ENCODE data around the gene XRN2. TPM values are rescaled to one million over a fixed set of nuclear protein-coding genes. Genes with fewer than 3 reads are reported as not detected.

Gene XRN2
- total RNA-seq, 1 experiment from 2014 or later = 118 TPM

GRCh38 chr20:21384308-21384892 is 81.3 kb downstream of the XRN2 start:
- no peak for DNase-seq (ENCODE audit: low read depth)

GRCh38 chr20:21386111-21386510 is 83.0 kb downstream of the XRN2 start:
- DNase-seq (ENCODE audit: low read depth) = no peak

DNA sequence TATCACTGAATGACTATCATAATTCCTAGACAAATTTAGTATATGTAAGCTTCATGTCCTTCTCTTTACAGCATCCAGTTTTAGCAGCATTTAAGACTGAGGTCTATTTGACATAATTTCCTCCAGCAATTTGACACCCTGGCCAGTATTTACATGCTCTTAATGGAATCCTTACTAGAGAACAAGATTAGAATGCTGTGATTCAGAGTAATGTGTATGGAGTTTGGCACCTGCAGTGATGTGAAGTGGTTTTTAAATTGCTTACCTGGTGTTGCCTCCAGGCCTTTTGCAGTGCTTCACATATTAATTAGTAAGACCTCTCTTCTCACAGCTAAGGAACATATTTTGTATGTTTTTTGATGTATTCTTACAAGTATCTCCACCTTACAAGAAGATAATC is 84.4 kb downstream of the XRN2 start:
- DNase-seq (ENCODE audit: low read depth) = no peak

GRCh38 chr20:21388566-21388965 is 85.4 kb downstream of the XRN2 start:
- no peak for DNase-seq (ENCODE audit: low read depth)

DNA sequence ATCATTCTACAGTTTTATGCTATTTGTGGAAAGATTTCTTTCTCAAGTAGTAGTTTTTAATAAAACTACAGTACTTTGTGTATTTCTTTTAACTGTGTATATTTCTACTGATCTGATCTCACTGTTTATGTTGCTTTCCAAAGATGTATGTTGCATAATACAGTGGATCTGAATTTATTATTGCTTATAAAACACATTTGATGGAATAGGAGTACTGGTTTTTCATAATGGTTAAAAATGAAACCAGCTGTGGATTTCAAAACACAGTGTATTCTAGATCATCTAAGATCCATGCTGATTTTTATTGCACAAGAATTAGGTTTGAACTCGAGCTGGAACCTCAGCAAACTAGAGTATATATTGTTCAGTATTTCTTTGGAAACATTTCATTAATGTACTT is 86.2 kb downstream of the XRN2 start:
- DNase-seq (ENCODE audit: low read depth) = no peak

- no peak for DNase-seq (ENCODE audit: low read depth)
Observed at GRCh38 chr20:21390768-21391167, 87.6 kb downstream of the XRN2 start.

GRCh38 chr20:21391185-21391971 is 88.2 kb downstream of the XRN2 start:
- DNase-seq (ENCODE audit: low read depth) = no peak

- no peak for DNase-seq (ENCODE audit: low read depth)
Observed at GRCh38 chr20:21391972-21392352, 88.8 kb downstream of the XRN2 start.

DNA sequence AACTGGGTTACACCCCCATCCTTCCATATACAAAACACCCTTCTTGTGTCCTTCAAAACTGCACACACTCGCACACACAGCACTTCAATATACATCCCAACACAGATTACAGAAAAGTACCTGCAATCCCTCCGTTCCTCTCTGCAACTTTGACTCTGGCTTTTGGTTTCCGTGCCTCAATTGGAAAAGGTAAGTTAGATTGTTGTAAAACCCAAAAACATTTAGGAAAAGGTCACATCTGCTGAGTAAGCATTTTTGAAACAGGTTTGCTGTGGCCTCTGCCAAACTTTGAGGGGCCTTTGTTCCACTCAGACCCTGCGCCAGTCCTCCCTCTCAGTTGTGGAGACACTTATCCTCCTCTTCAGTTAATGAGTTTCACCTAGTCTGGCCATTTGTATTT is 90.0 kb downstream of the XRN2 start:
- no peak for DNase-seq (ENCODE audit: low read depth)

- DNase-seq (ENCODE audit: low read depth) = no peak
Observed at GRCh38 chr20:21393816-21394519, 90.8 kb downstream of the XRN2 start.

- DNase-seq (ENCODE audit: low read depth) = no peak
Observed at GRCh38 chr20:21394551-21394950, 91.4 kb downstream of the XRN2 start.

- no peak for DNase-seq (ENCODE audit: low read depth)
Observed at GRCh38 chr20:21395051-21395665, 92.0 kb downstream of the XRN2 start.

GRCh38 chr20:21395666-21396598 is 92.8 kb downstream of the XRN2 start:
- no peak for DNase-seq (ENCODE audit: low read depth)

GRCh38 chr20:21396599-21397340 is 93.6 kb downstream of the XRN2 start:
- DNase-seq (ENCODE audit: low read depth) = no peak

DNA sequence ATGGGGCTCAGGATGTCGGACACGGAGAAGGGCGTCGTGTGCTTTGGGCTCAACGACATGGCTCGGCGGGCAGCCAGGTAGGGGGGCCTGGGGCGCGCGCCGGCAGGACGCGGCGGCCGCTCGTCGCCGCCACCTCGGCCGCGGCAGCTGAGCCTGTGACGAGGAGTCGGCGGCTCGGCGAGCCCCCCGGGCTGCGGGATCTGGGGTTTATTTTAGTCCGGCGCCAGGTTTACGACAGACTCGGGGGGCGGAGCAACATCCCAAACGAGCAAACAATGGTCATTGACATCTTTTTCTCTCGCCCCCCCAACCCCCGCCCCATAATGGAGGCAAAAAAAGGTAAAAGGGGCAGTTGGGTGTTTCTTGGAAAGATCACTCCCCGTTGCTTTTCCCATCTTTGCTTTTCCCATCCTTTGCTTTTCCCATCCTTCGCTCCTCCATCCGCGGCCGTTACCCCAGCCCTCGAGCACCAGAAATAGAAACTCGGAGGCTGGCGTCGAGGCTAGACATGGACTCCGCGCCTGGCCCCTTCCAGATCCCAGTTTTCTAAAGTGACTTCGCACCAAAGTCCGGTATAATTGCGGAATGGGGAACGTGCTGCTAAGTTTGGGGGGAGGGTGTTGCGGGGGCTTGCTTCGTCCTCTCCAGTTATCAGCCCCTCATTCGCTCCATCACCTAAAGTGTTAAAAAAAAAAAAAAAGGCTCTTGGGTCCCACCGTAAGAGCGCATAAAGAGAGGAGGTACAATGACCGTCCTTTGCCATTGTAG is 94.4 kb downstream of the XRN2 start, which contains the start of gene NKX2-4:
Gene NKX2-4, minus strand, starts transcription at position 186 of the 768 bp plus-strand sequence. Its CDS starts 127 bp downstream, at position 59.
- DNase-seq (ENCODE audit: low read depth) = no peak

DNA sequence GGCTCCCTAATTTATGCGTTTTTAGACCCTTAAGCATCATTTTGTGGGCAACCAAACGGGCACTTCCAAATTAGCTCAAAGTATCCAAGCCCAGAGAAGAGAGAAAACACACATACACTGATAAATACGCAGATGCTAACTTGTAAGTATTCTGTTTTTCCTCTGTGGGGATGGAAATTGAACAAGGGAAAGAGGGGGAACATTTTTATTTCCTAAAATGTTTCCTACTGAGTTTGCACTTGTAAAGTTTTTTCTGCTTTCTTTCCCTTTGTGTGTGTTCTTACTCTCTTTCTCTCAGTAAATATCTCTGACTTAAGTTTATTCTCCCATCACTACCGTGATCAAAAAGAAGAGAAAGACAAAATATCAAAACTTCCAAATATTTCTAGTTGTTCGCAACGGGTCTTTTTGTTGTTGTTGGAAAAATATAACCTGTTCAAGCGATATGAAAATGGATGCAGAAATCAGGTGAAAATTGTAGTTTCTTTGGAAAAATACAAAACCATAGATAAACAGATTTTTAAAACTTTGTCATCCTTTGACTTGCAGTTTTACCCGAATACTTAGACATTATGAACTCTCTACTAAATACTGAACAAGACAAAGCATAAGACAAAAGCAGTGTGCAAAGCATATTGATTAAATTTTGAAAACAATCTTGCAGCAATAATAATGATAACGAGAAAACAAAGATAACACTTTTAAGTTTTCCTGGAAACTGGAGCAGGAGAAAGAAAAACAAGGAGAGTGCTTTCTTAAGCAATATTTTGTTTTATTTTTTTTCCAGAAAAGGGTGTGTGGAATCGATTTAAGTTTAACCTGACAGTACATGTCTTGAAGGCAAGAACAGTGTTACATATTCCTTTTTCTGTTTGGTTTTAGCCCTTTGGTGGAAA is 95.2 kb downstream of the XRN2 start:
- no peak for DNase-seq (ENCODE audit: low read depth)

GRCh38 chr20:21399005-21399475 is 95.9 kb downstream of the XRN2 start:
- DNase-seq (ENCODE audit: low read depth) = no peak

DNA sequence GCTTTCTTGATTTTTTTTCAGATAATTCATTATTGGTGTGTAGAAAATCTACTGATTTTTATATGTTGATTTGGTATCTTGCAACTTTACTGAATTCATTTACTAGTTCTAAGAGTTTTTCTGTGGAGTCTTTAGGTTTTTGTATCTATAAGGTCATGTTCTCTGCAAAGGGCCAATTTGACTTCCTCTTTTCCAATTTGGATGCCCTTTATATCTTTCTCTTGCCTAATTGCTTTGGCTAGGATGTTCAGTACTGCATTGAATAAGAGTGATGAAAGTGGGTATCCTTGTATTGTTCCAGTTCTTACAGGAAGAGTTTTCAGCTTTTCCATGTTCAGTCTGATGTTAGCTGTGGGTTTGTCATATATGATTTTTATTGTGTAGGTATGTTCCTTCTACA is 108.6 kb downstream of the XRN2 start:
- DNase-seq (ENCODE audit: low read depth) = no peak

Data from HT1080 (cell line).